T-cell (primary cell): ENCODE data around the gene RAP1GAP2. TPM values are rescaled to one million over a fixed set of nuclear protein-coding genes. Genes with fewer than 3 reads are reported as not detected.
A peak's percentile ranks its signal among the peaks of the same experiment; 100 is the strongest.

ENCODE experiments used
- ATAC-seq, 4 experiments: fragments of 200-7000 bp in 3 of 4; fragments of 150-1000 bp in 1 of 4; cut with Tn5 transposase; replicated peaks in 1 of 4; 1 replicate in 3 of 4; 2 replicates in 1 of 4; pipeline ENCODE4 v1.10.0; 2021; ENCODE audit warnings: moderate library complexity in 3 of 4, mild to moderate bottlenecking in 2 of 4, moderate number of reproducible peaks in 1 of 4
- CTCF ChIA-PET, 2 donors: fragments of 300-600 bp; sonication (Branson Sonifier 250); formaldehyde crosslinking; loops; one replicate each; lab custom pipeline; 2022; ENCODE audit warnings: antibody characterized with exemption in 2 of 2; lab: Charles Lee
- POLR2A ChIA-PET, 2 donors: fragments of 300-600 bp; sonication (Branson Sonifier 250); formaldehyde crosslinking; loops; one replicate each; lab custom pipeline; 2022; ENCODE audit warnings: antibody characterized with exemption in 2 of 2; lab: Charles Lee
- DNase-seq, 35 experiments: peaks; one replicate each; pipeline versions ENCODE4 v3.0.0 to v3.0.0-alpha.2; 2013 to 2023
- H3K27ac ChIP-seq: one replicate; pipeline ENCODE4 v1.5.1; 2013; ENCODE audit warnings: low read length
- H3K27me3 ChIP-seq, 2 experiments: replicated peaks in 1 of 2; 1 replicate in 1 of 2; 2 replicates in 1 of 2; pipeline versions ENCODE4 v1.6.1 to v1.7.0; 2013; ENCODE audit warnings: low read length in 1 of 2, mixed read lengths in 1 of 2; ENCODE audit not compliant: control insufficient read depth in 2 of 2, insufficient read depth in 2 of 2; ENCODE audit errors: extremely low read depth in 1 of 2
- H3K36me3 ChIP-seq, 2 donors: 1 replicate in 1 of 2; 2 replicates in 1 of 2; pipeline versions ENCODE4 v1.6.1 to v1.7.0; 2013; ENCODE audit warnings: low read length in 1 of 2; ENCODE audit not compliant: control insufficient read depth in 2 of 2, insufficient read depth in 1 of 2; ENCODE audit errors: extremely low read depth in 1 of 2
- H3K4me1 ChIP-seq, 2 experiments: 1 replicate in 1 of 2; 2 replicates in 1 of 2; pipeline versions ENCODE4 v1.6.1 to v1.7.0; 2013; ENCODE audit warnings: low read length in 2 of 2, mixed read lengths in 1 of 2; ENCODE audit not compliant: insufficient read depth in 2 of 2, control insufficient read depth in 1 of 2; ENCODE audit errors: extremely low read depth in 1 of 2
- H3K4me3 ChIP-seq, 2 donors: 1 replicate in 1 of 2; 2 replicates in 1 of 2; pipeline versions ENCODE4 v1.5.1 to v1.7.0; 2013; ENCODE audit warnings: mild to moderate bottlenecking in 2 of 2, low read length in 1 of 2, moderate library complexity in 1 of 2; ENCODE audit not compliant: control insufficient read depth in 1 of 2; ENCODE audit errors: extremely low read depth in 1 of 2
- H3K9me3 ChIP-seq: 2 replicates; pipeline ENCODE4 v1.7.0; 2013
- H3K27ac Mint-ChIP-seq, 2 donors: one replicate each; pipeline ENCODE4 v1.8.0; 2020 to 2021; ENCODE audit warnings: mild to moderate bottlenecking in 2 of 2, mixed read lengths in 2 of 2
- H3K27me3 Mint-ChIP-seq, 2 donors: one replicate each; pipeline ENCODE4 v1.8.0; 2021 to 2022; ENCODE audit warnings: mixed read lengths in 2 of 2
- H3K36me3 Mint-ChIP-seq: one replicate; pipeline ENCODE4 v1.8.0; 2021; ENCODE audit warnings: mixed read lengths
- H3K4me1 Mint-ChIP-seq, 3 donors: one replicate each; pipeline ENCODE4 v1.8.0; 2020 to 2022; ENCODE audit warnings: mixed read lengths in 3 of 3, mild to moderate bottlenecking in 1 of 3
- H3K4me3 Mint-ChIP-seq, 3 donors: one replicate each; pipeline ENCODE4 v1.8.0; 2020 to 2022; ENCODE audit warnings: mild to moderate bottlenecking in 3 of 3, mixed read lengths in 3 of 3, moderate library complexity in 3 of 3
- H3K9me3 Mint-ChIP-seq, 3 donors: one replicate each; pipeline ENCODE4 v1.8.0; 2020 to 2022; ENCODE audit warnings: mixed read lengths in 3 of 3
- WGBS: methylation state at CpG from one replicate; pipeline ENCODE4 v1.1.5; 2013; ENCODE audit warnings: missing lambda C conversion rate; ENCODE audit not compliant: insufficient coverage; 5-methylcytosine and 5-hydroxymethylcytosine counted together
- total RNA-seq, 35 experiments: library from RNA in 6 of 35; stranded (reverse) in 6 of 35; fragments of 120-200 nt in 1 of 35; gene quantifications; one replicate each; pipeline versions ENCODE4 v1.2.1 to v1.2.4 and lab custom pipeline; 2013 to 2026

The RAP1GAP2 gene
- total RNA-seq, 5 donors from 2014 or later (not counting 1 experiment from before 2014, with no cell fraction given) = 8.0 to 77.7 (median 13.3) TPM

DNA sequence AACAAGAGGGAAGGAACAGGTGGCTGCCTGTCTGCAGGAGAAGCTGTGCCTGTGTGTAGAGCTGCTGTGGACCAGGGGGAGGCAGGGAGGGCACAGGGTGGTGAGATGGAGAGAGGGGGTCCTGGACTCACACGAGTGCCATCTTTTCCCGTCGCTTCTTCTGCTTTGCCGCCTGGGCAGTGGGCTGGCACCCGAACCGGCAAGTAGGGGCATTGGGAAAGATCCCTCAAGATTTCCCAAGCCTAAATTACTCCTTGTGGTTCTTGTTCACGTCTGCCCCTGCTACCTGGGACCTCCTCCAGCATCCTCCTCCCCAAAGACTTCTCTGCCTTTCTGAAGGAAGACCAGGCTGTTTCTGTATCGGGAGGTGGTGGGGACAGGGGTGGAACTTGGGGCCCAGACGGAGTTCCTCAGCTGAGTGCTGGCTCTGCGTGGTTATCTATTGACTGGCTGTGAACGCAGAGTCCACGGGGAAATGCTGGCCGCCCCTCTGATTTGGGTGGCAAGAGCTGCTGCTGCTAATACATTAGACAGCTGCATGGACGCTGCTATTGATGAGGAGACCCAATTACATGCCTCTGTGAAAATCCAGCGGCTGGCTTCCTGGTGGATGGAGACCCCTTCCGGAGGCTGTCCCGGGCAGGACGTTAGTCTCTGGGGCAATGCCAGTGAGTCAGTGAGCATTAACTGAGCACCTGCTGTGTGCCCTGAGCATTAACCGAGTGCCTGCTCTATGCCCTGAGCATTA, 152.7 kb downstream of the RAP1GAP2 start:
- no peak for DNase-seq
- peaks cover 21 to 34% (median 32%) of the 10 kb centered on the region in 3 donors for H3K4me1 Mint-ChIP-seq
- H3K27ac Mint-ChIP-seq = no peak overlapping the region
- no peak overlapping the region for H3K4me3 Mint-ChIP-seq
- H3K9me3 Mint-ChIP-seq = no peaks in the 10 kb centered on the region
- Histone ChIP-seq H3K27ac (no peak overlapping the region), H3K4me3 (no peak overlapping the region), H3K27me3 (no peaks in the 10 kb centered on the region), H3K36me3 (peaks cover 0 to 6% of the 10 kb centered on the region in 2 donors), H3K9me3 (no peaks in the 10 kb centered on the region), H3K4me1 (peaks cover 13% of the 10 kb centered on the region in 2 experiments)
- H3K27me3 Mint-ChIP-seq = no peaks in the 10 kb centered on the region
- H3K36me3 Mint-ChIP-seq = peaks cover 11% of the 10 kb centered on the region
- ChIA-PET CTCF (no interaction called here), POLR2A (no interaction called here)
- 87% methylated on average over 14 of the region's 19 CpGs for WGBS
- no peak for ATAC-seq

DNA sequence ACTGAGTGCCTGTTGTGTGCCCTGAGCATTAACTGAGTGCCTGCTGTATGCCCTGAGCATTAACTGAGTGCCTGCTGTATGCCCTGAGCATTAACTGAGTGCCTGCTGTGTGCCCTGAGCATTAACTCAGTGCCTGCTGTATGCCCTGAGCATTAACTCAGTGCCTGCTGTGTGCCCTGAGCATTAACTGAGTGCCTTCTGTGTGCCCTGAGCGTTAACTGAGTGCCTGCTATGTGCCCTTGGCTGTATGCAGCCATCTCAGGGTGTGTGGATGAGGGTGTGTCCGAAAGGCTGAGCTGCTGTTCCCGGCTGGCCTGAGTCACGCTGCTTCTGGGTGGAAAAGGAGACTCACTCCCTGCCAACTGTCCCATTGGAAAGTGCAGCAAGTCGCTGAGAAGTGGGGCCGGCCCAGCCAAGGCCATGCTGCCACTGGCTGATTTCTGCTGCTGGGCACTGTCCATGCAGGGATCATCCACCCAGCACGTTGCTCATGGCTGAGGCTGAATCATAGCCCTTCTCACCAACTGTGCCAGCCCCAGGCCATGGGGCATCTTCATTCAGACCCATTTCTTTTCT, 153.3 kb downstream of the RAP1GAP2 start:
- 96% methylated on average over 4 of the region's 7 CpGs for WGBS
- ChIA-PET CTCF (no interaction called here), POLR2A (no interaction called here)
- Mint-ChIP-seq H3K27ac (no peak overlapping the region), H3K4me1 (peaks cover 15 to 28% (median 27%) of the 10 kb centered on the region in 3 donors), H3K4me3 (no peak overlapping the region), H3K36me3 (peaks cover 11% of the 10 kb centered on the region), H3K27me3 (no peaks in the 10 kb centered on the region), H3K9me3 (no peaks in the 10 kb centered on the region)
- H3K36me3 ChIP-seq = peaks cover 0 to 6% of the 10 kb centered on the region in 2 donors
- H3K27ac ChIP-seq = no peak overlapping the region
- H3K4me1 ChIP-seq = peaks cover 6 to 8% of the 10 kb centered on the region in 2 experiments
- no peaks in the 10 kb centered on the region for H3K9me3 ChIP-seq
- DNase-seq (no peak), ATAC-seq (no peak)
- H3K4me3 ChIP-seq = no peak overlapping the region
- H3K27me3 ChIP-seq = no peaks in the 10 kb centered on the region

DNA sequence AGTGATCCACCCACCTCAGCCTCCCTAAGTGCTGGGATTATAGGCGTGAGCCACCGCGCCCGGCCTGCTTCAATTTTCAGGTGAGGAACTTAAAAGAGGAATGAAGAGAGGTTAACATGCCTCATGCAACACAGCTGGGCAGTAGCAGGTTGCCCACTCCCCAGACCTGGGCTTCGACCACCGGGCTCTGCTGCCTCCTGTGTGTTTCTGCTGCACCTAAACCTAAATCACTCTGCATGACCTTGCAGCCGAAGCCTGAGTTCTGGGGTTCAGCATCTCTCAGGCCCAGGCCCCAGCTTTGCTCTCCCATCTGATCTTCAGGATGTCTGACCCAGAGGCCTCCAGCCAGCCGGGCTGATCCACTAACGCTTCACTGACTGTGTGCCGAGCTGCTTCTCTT, 154.6 kb downstream of the RAP1GAP2 start:
- no peaks in the 10 kb centered on the region for H3K9me3 Mint-ChIP-seq
- ATAC-seq = no peak
- no peak overlapping the region for H3K27ac ChIP-seq
- peaks cover 4 to 5% of the 10 kb centered on the region in 2 experiments for H3K4me1 ChIP-seq
- no peaks in the 10 kb centered on the region for H3K27me3 Mint-ChIP-seq
- CTCF ChIA-PET = no interaction called here
- peaks cover 15% of the 10 kb centered on the region for H3K36me3 Mint-ChIP-seq
- H3K27ac Mint-ChIP-seq = peak overlapping the region in 1 of 2 donors; percentile 73
- H3K4me3 Mint-ChIP-seq = no peak overlapping the region
- peaks cover 0 to 6% of the 10 kb centered on the region in 2 donors for H3K36me3 ChIP-seq
- POLR2A ChIA-PET = no interaction called here
- DNase-seq = no peak
- no peak overlapping the region for H3K4me3 ChIP-seq
- peaks cover 18 to 30% (median 27%) of the 10 kb centered on the region in 3 donors for H3K4me1 Mint-ChIP-seq
- 96% methylated on average over 5 of the region's 10 CpGs for WGBS
- H3K9me3 ChIP-seq = no peaks in the 10 kb centered on the region
- H3K27me3 ChIP-seq = no peaks in the 10 kb centered on the region

DNA sequence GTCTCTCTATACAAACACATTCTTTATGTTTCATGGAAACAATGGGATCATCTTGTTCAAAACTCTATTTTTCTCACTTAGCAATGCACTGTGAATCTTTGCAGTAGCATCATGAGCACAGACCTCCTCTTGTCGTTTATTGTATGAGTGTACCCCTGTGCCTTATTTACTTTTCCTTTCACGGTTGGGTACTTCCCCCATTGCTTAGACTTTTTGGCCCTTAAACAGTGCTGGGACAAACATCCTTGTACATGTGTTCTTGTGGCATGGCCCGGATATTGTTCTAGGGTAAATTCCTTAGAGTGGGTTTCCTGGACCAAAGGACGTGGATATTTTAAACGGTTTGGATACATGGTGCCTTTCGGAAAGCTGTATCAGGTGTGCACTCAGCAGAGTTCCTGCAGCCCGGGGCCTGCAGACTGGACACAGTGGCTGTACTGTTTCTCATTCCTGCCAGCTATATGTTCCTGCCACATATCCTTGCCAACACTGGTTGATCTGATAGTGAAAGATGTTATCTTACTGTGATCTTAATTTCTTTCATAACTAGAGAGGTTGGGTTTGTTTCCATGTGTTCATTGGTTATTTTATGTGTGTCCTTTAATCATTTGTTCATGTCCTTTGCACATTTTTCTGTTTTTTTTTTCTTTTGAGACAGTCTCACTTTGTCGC, 156.1 kb downstream of the RAP1GAP2 start:
- ChIA-PET CTCF (no interaction called here), POLR2A (no interaction called here)
- H3K27me3 Mint-ChIP-seq = no peaks in the 10 kb centered on the region
- H3K9me3 Mint-ChIP-seq = no peaks in the 10 kb centered on the region
- peaks cover 15% of the 10 kb centered on the region for H3K36me3 Mint-ChIP-seq
- H3K27ac Mint-ChIP-seq = no peak overlapping the region
- no peak overlapping the region for H3K4me3 Mint-ChIP-seq
- Histone ChIP-seq H3K36me3 (peaks cover 0 to 6% of the 10 kb centered on the region in 2 donors), H3K9me3 (no peaks in the 10 kb centered on the region), H3K4me3 (no peak overlapping the region), H3K4me1 (peaks cover 2 to 12% of the 10 kb centered on the region in 2 experiments), H3K27me3 (no peaks in the 10 kb centered on the region), H3K27ac (no peak overlapping the region)
- WGBS = 86% methylated on average over 6 of the region's 8 CpGs
- H3K4me1 Mint-ChIP-seq = peaks cover 13 to 27% (median 24%) of the 10 kb centered on the region in 3 donors
- no peak for DNase-seq
- ATAC-seq = no peak

DNA sequence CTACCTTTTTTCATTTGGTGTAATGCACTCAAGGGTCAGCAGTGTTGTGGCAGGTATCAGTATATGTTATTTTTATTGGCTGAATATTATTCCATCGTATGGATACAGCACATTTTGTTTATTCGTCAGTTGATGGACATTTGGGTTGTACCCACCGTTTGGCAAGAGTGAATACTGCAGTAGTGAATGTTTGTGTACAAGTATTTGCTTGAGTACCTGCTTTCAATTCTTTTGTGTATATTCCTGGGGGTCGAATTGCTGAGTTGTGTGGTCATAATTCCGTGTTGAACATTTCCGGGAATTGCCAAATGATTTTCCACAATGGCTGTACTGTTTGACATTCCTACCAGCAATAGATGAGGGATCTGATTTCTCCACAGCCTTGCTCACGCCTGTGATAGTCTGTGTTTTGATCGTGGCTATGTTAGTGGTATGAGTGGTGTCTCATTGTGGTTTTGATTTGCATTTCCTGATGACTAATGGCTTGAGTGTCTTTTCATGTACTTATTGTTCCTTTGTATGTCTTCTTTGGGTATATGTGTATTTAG, 158.7 kb downstream of the RAP1GAP2 start:
- peak overlapping the region; percentile 13 to 24 for H3K27ac Mint-ChIP-seq
- no peaks in the 10 kb centered on the region for H3K9me3 Mint-ChIP-seq
- ATAC-seq (peak in 3 of 4 experiments; percentile 48 to 86 (median 74)), DNase-seq (peak in 1 of 35 experiments; percentile 23)
- Histone ChIP-seq H3K9me3 (no peaks in the 10 kb centered on the region), H3K36me3 (peaks cover 0 to 6% of the 10 kb centered on the region in 2 donors), H3K4me1 (peaks cover 2 to 14% of the 10 kb centered on the region in 2 experiments), H3K4me3 (no peak overlapping the region), H3K27me3 (peaks cover 0 to 3% of the 10 kb centered on the region in 2 experiments), H3K27ac (no peak overlapping the region)
- H3K36me3 Mint-ChIP-seq = peaks cover 15% of the 10 kb centered on the region
- ChIA-PET POLR2A (no interaction called here), CTCF (no interaction called here)
- peak overlapping the region in 1 of 3 donors; percentile 18 for H3K4me3 Mint-ChIP-seq
- WGBS = 68% methylated on average over 4 of the region's 8 CpGs
- peaks cover 13 to 27% (median 16%) of the 10 kb centered on the region in 3 donors for H3K4me1 Mint-ChIP-seq
- no peaks in the 10 kb centered on the region for H3K27me3 Mint-ChIP-seq

DNA sequence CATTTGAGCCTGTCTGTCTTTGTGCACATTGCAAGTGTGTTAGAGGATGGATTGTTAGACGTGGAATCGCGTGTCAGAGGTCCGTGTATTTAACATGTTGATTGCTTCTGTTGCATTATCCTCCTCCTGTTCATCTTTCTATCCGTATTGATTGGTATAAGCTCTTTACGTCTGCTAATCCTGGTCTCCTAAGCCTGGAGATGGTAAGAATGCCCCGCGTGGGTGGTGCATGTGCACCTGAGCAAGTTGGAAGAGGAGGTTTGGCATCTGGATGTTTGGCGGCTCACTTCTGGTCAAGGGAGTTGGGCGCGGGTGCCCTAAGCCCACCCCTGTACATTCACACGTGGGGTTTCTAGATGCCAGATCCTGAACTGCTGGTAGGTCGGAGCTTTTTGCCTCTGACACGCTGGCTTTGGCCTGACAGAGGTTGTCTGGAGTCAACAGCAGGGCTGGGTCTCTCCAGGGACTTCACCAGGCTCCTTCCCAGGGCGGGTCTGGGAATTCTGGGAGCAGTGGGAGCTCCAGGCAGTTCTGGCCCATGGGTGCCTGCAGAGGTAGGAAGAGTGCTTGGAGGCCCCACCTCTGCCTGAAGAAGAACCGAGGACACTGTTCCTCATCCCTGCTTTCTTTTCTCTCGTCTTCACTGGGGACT, 159.8 kb downstream of the RAP1GAP2 start:
- POLR2A ChIA-PET = no interaction called here
- no peaks in the 10 kb centered on the region for H3K9me3 Mint-ChIP-seq

More for the DNA sequence above, 159.8 kb downstream of the RAP1GAP2 start:
- Histone ChIP-seq H3K27ac (no peak overlapping the region), H3K27me3 (peaks cover 0 to 3% of the 10 kb centered on the region in 2 experiments), H3K4me3 (no peak overlapping the region), H3K9me3 (no peaks in the 10 kb centered on the region), H3K36me3 (peaks cover 0 to 4% of the 10 kb centered on the region in 2 donors), H3K4me1 (peaks cover 2 to 14% of the 10 kb centered on the region in 2 experiments)
- 98% methylated on average over 13 of the region's 17 CpGs for WGBS
- CTCF ChIA-PET = no interaction called here
- ATAC-seq = no peak
- Mint-ChIP-seq H3K27ac (peak overlapping the region in 1 of 2 donors; percentile 28), H3K36me3 (peaks cover 12% of the 10 kb centered on the region), H3K27me3 (no peaks in the 10 kb centered on the region), H3K4me1 (peaks cover 13 to 26% (median 16%) of the 10 kb centered on the region in 3 donors), H3K4me3 (no peak overlapping the region)
- DNase-seq = no peak
